GM19455 (cell line): Measurements from ENCODE around the gene FBH1.

Source experiments
- ATAC-seq: cut with Tn5 transposase; IDR thresholded peaks from one replicate; pipeline ENCODE4 v1.9.1; 2021; ENCODE audit not compliant: unreplicated experiment

The FBH1 gene

DNA sequence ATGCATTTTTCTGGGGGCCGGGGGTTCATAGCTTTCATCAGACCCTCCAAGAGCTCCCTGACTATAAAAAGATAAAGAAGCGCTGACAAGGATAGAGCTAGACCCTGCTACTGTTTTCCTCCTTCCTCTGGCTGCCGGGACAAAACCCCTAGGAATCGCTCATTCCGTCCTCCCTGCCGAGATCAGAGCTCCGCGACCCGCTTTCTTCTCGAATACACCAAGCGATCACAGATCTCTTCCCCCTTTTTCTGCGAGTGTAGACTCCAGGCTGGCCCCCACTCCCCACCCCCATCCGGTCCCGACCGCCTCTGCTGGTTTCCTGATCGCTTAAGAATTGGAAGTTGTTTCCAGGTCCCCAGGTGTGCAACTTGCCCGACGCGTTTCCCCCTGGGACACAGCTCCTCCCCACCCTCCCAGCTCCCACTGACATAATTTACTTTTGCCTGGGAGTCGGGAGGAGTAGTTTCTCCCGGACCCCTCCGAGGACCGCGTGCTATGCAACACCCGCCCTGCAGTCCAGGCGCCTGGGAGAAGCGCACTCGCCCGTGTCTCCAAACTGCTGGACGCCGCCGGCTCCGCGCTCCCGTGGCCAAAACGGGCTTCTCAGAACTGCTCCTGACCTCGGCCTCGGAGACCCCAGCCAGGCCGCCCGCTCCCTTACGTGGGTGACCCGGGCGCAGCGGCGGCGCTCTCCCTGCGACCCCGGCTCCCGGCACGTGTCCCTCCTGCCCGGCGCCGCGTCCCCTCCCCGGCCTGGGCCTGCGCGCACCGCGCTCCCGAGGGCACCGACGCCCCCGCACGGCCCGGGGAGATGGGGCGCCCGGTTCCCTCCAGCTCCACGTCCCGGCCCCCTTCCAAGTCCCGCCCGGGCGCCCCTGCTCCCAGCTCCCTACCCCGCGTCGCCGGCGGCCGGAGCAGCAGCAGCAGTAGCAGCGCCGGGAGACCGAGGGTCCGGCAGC lies 86.7 kb downstream of the FBH1 start:
- ATAC-seq = peak; percentile 27

GRCh38 chr10:5977471-5978229 lies 87.6 kb downstream of the FBH1 start, which contains the start of gene IL15RA:
TSS of gene IL15RA (minus strand) at chr10:5977543. CDS start at chr10:5977492, 51 bp downstream.
- peak; percentile 77 for ATAC-seq

GRCh38 chr10:5978230-5978489 lies 88.1 kb downstream of the FBH1 start:
- ATAC-seq = no peak

DNA sequence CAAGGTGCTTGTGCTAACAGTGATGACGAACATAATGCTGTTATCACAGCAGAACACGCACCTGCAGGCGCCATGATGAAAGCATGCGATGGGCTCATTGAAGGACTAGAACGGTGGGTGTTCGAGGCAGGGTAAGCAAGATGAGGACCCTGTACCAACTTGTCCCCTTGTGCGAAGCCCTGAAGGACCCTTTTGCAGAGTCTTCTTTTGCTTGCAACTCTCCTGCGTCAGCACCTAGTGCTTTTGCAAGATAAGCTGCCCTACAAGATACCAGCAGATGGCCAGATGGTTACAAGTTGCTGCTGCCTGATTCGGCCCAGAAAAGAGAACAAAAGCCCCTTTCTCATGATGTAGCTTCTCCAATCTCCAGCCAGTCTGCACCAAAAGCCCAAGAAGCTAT lies 91.5 kb downstream of the FBH1 start:
- no peak for ATAC-seq

- no peak for ATAC-seq
Observed at GRCh38 chr10:5983774-5984173, 93.7 kb downstream of the FBH1 start.

DNA sequence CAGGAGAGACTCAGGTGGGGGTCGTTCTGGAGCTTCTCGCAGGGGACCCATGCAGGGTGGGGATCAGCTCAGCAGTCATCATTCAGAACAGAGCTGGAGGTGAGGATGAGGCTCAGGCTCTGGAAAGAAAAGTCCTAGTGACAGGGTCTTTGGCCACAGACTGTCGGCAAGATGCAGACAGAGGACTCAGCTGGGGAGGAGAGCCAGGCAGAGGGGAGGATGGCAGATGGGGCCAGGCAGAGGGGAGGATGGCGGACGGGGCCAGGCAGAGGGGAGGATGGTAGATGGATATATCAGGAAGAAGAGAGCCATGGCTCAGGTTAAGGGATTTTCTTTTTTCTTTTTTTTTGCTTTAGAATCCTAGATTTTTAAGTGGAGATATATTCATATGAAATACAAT lies 95.0 kb downstream of the FBH1 start:
- ATAC-seq = no peak
